Hypothalamus (tissue), 51 donors: Measurements from ENCODE around the gene CIT.

Experiments used
- DNase-seq, 51 donors: peaks; one replicate each; lab custom pipeline; 2025; lab: John Stamatoyannopoulos, UW

Gene CIT

GRCh38 chr12:119864591-119864990 lies 12.5 kb downstream of the CIT start:
- DNase-seq: no peak

DNA sequence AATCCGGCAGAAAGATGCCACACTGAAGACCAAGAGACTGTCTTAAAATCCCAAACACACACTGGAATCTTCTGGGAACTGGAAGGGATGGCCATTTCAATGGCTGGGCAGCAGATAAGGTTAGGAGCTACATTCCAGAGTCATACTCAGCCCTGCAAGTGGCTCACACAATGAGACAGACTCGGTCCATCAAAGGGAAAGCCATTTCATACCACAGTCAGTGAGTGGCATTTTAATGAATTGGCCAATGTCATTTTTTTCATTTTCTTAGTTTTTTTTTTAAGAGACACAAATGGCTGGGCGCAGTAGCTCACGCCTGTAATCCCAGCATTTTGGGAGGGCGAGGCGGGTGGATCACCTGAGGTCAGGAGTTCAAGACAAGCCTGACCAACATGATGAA lies 17.9 kb downstream of the CIT start:
- DNase-seq: no peak

GRCh38 chr12:119857041-119857591 lies 20.0 kb downstream of the CIT start:
- no peak for DNase-seq

DNA sequence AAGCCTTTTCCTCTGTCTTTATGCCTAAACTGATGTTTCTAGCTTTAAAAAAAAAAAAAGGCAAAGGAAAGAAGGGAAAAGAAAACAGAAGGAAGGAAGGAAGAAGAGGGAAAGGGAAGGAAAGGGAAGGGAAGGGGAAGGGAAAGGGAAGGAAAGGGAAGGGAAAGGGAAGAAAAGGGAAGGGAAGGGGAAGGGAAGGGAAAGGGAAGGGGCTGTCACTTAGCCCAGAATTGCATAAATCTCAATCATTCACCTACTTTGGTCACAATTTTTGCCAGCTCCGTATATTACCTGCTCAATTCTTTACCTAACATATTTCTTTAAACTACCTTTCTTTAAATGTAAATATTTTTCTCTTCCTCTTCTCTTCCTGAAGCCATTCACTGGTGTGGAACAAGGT lies 26.8 kb downstream of the CIT start:
- DNase-seq: no peak

DNA sequence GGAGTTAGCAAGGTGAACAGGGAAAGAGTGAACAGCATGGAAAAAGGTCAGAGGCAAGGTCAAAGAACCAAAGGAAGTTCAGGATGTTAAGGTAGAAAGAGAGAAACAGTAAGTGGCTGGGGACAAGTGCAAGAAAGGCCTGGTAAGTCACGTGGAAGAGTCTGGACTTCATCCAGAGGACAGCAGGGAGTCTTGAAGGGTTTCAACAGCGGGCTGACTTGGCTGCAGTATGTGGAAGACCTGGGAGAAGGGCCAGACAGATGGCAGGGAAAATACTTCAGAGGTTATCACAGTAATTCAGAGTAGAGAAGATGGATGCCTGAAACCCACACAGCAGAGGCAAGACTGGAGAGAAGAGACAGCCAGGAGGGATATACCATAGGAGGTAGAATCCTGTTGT lies 34.0 kb downstream of the CIT start:
- DNase-seq: peak in 6 of 51 donors; percentile 0 to 16 (median 4)

- no peak for DNase-seq
Observed at GRCh38 chr12:119842380-119842779, 34.7 kb downstream of the CIT start.

GRCh38 chr12:119841433-119842210 lies 35.5 kb downstream of the CIT start:
- DNase-seq: no peak

GRCh38 chr12:119840582-119840981 lies 36.5 kb downstream of the CIT start:
- no peak for DNase-seq

DNA sequence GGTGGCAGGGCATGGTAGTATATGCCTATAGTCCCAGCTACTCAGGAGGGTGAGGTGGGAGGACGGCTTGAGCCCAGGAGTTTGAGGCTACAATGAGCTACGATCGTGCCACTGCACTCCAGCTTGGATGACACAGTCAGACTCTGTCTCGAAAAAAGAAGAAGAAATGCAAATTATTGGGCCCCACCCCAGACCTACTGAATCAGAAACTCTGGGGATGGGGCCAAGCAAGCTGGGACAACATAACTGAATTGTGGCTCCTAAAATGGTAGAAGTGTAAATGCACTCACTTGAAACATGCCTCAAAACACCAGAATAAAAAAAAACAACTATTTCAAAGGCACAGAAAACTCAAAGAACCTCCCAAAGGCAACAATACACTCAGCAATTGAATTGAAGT lies 37.0 kb downstream of the CIT start:
- DNase-seq: no peak

DNA sequence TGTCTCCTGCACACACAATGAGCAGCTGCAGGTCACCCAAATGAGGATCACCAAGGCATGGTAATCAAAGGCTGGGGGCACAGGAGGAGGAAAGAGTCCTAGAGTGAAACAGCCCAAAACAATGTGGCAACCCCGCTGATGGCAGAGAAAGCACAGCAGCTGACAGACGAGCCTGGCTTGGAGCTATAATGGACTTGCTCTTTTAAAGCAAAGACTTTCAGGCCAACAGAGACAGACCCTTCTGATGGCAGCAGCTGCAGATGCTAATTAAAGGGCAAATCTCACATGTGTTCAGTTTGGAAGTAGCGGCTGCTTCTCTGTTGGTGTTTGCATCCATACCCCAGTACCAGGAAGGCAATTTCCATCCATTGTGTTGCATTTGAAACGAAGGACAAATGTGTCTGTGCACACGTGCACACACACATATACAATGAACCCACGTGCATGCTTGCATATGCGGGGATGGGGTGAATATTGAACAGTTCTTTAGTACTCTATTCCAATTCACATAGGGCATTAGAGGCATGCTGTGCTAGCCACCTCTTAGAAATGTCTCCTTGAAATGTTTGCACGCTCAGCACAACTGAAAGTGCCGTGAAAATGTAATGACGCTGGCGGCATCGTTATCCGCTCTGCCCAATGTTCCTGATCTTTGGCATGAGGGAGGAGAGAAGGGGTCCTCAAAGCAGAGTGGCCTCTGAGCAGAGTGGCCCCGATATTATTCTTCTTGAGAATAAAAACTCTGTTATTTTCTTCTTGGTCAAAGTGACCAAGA lies 38.1 kb downstream of the CIT start:
- DNase-seq: no peak

- DNase-seq: no peak
Observed at GRCh38 chr12:119836781-119837180, 40.3 kb downstream of the CIT start.

GRCh38 chr12:119835068-119835467 lies 42.1 kb downstream of the CIT start:
- DNase-seq: no peak

GRCh38 chr12:119829439-119829838 lies 47.7 kb downstream of the CIT start:
- DNase-seq: no peak

GRCh38 chr12:119828300-119828699 lies 48.8 kb downstream of the CIT start:
- no peak for DNase-seq

DNA sequence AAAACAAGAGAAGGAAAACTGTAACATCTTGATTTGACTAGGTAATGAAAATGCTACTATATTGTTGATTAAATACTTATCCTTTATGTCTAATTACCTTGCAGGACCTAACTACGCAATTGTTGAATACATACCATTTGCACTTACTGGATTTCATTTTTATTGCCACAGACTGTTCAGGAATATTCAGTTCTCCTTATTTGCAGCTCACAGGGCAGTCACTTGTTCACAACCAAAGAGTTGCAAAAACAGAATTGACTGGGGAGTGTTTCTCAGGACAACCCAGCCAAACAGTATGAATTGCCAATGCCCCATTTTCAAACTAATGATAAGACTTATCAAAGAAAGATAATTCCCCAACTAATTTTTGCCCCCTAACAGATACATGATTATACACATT lies 49.4 kb downstream of the CIT start:
- DNase-seq: no peak

DNA sequence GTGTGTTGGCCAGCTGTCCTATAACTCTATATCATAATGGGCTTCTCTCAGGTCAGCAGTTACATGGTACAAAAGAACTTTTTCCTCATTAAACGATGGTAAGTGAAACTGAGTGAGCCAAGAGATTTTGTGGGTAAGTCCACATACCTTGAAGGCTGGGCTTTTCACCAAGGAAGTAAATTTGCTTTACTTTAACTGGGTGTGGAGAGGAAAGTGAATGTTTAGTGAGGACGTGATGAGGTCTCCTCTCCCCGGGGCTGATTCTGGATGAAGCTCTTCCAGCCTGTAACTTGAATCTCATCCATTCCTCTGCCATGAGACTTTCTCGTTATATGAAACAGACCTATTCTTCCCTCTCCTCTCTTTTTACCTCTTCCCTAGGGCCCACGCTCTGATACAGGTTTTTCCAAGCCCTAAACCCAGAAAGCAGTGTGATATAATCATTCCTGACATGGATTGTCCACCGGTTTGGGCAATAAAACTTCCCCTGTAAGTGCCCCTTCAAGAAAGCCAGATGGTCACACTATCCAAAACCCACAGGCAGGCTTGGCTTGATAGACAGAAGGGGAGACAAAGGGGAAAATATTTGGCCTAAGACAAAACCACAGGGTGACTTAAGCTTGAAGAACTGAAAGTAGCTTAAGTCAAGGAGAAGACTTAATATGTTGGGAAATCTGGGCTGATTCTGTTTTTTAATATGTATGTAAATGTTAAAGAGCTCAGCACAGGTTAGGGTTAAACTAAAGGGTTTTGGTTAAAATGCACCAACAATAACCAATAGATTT lies 50.3 kb downstream of the CIT start:
- DNase-seq: no peak

GRCh38 chr12:119825262-119825661 lies 51.9 kb downstream of the CIT start:
- no peak for DNase-seq

- no peak for DNase-seq
Observed at GRCh38 chr12:119822046-119822445, 55.1 kb downstream of the CIT start.

- DNase-seq: no peak
Observed at GRCh38 chr12:119819322-119819721, 57.8 kb downstream of the CIT start.

DNA sequence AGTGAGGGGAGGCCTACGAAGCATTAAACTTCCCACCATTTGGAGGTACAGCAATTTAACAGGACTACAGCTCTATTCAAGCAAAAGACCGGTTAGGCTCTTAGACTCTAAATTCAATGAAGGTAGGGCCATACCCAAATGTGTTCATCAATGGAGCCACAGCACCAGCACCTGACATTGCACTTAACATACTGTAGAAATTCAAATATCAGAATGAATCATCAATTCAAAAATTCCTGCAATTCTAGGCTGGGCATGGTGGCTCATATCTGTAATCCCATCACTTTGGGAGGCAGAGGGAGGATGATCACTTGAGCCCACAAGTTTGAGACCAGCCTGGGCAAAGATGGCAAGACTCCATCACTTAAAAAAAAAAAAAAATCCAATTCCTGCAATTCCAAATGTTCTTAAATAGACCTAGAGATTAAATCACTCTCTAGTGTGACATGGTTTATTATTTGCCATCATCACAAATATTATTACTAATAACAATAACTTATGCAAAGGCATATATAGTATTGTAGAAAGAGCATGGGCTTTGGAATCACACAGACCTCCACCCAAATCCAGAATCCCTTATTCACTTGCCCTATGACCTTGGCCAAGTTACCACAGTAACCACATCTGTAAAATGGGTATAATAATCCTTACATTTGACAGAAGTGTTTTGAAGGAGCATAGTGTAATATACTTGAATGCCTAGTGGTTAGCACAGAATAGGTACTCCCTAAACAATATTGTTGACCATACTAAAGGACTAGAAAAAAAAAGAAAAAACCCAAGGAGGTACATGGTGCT lies 59.4 kb downstream of the CIT start:
- no peak for DNase-seq
